Measurements from ENCODE around the gene FBXL2. TPM values are rescaled to one million over a fixed set of nuclear protein-coding genes. Genes with fewer than 3 reads are reported as not detected.
A peak's percentile ranks its signal among the peaks of the same experiment; 100 is the strongest.
"Not testable (repeated sequence)": the region's sequence is repeated elsewhere in the genome, so short reads cannot be mapped to it uniquely, and the experiment has no call there.

FBXL2 gene
- total RNA-seq, 6 experiments from 2014 or later = 8.1 to 12.2 (median 10.3) TPM

GRCh38 chr3:33403756-33404155, 126.5 kb downstream of the FBXL2 start:
- H3K27ac Mint-ChIP-seq = peak overlapping the region; percentile 47
- H3K4me3 Mint-ChIP-seq = no peak overlapping the region
- no peaks in the 10 kb centered on the region; the same call in 1 of the 2 replicates for H3K27me3 Mint-ChIP-seq (ENCODE audit: insufficient read depth)
- no peak for DNase-seq
- H3K36me3 Mint-ChIP-seq (ENCODE audit: low read depth) = peaks cover 52% of the 10 kb centered on the region
- no peaks in the 10 kb centered on the region for H3K9me3 Mint-ChIP-seq
- no peak for TF ChIP-seq CTCF (IDR thresholded peaks at IDR 0.05)
- peaks cover 37% of the 10 kb centered on the region for H3K4me1 Mint-ChIP-seq (ENCODE audit: low read depth)

DNA sequence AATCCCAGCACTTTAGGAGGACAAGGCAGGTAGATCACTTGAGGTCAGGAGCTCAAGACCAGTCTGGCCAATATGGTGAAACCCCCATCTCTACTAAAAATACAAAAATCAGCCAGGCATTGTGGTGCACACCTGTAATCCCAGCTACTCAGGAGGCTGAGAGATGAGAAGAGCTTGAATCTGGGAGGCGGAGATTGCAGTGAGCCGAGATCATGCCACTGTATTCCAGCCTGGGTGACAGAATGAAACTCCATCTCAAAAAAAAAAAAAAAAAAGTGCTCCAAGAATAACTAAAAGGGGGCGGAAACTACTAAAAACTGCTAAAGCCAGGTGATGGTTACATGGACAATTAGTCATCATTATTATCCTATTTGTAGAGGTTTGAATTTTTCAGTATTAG, 133.6 kb downstream of the FBXL2 start:
- peaks cover 57% of the 10 kb centered on the region for H3K36me3 Mint-ChIP-seq (ENCODE audit: low read depth)
- not testable (repeated sequence) for DNase-seq; H3K27me3 Mint-ChIP-seq (ENCODE audit: insufficient read depth); H3K9me3 Mint-ChIP-seq; H3K4me3 Mint-ChIP-seq; H3K27ac Mint-ChIP-seq; H3K4me1 Mint-ChIP-seq (ENCODE audit: low read depth)

DNA sequence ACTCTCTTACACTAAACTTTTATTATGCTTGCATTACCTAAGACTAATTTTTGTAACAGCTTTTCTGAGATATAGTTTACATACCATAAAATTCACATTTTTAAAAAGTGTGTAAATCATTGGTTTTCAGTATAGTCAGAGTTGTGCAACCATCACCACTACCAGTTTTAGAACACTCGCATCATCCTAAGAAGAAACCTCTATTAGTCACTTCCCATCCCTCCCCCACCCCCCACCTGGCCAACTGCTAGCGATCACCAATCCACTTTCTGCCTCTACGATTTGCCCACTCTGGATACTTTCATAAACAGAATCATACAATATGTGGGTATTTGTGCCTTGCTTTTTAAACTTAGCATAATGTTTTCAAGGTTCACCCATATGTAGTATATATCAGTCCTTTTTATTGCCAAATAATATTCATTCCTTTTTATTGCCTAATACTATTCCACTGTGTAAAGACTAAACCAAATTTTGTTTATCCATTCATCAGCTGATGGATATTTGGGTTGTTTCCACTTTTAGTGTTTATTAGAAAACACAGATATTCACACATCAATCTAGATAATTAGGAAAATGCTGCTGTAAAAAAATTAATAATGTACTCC, 139.9 kb downstream of the FBXL2 start:
- Mint-ChIP-seq H3K27ac (peak overlapping the region; percentile 42; the same call in 1 of the 2 replicates), H3K4me3 (no peak overlapping the region), H3K36me3 (ENCODE audit: low read depth) (peaks cover 68% of the 10 kb centered on the region), H3K9me3 (no peaks in the 10 kb centered on the region), H3K27me3 (ENCODE audit: insufficient read depth) (no peaks in the 10 kb centered on the region), H3K4me1 (ENCODE audit: low read depth) (peaks cover 22% of the 10 kb centered on the region)
- no peak for TF ChIP-seq CTCF (IDR thresholded peaks at IDR 0.05)
- DNase-seq = no peak

DNA sequence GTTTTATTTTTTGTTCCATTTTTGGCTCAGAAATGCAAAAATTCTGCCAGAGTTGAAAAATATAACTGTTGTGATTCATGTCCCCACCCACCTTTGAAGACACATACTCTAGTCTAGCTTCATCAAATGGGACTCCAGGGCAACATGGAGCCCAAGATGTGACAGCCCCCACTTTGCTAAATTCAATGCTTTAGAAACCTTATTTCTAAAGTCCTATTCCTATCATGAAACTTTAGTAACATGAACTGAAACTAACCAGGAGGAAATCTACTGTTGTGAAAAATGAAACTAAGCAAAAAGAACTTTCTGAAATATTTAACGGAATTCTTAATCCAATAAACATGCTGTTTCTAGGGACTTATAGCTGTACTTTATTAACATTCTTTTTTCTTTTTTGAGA, 142.7 kb downstream of the FBXL2 start:
- TF ChIP-seq CTCF (IDR thresholded peaks at IDR 0.05) = no peak
- H3K4me3 Mint-ChIP-seq = no peak overlapping the region
- peaks cover 56% of the 10 kb centered on the region for H3K36me3 Mint-ChIP-seq (ENCODE audit: low read depth)
- H3K27ac Mint-ChIP-seq = no peak overlapping the region
- DNase-seq = no peak
- no peaks in the 10 kb centered on the region for H3K9me3 Mint-ChIP-seq
- H3K27me3 Mint-ChIP-seq (ENCODE audit: insufficient read depth) = no peaks in the 10 kb centered on the region
- peaks cover 26% of the 10 kb centered on the region for H3K4me1 Mint-ChIP-seq (ENCODE audit: low read depth)

DNA sequence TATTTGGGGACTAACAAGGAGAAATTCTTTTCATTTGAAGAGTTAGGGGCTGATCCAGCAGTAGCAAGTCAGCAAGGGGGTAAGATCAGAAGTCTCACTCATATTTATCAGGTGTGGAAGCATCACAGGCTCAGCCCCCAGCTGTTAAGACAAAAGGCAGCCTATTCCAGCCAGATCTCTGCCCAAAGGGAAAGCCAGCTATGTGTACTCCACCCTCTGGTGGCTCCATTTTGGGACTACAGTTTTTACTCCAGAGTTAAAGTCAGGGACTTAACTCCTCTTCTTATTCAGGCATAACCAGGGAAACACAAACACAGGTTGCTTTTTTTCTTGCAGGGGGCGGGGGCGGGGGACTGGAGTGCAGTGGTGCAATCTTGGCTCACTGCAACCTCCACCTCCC, 143.7 kb downstream of the FBXL2 start:
- Mint-ChIP-seq H3K27me3 (ENCODE audit: insufficient read depth) (no peaks in the 10 kb centered on the region), H3K4me3 (no peak overlapping the region), H3K27ac (no peak overlapping the region), H3K36me3 (ENCODE audit: low read depth) (peaks cover 54% of the 10 kb centered on the region), H3K9me3 (no peaks in the 10 kb centered on the region), H3K4me1 (ENCODE audit: low read depth) (peaks cover 35% of the 10 kb centered on the region)
- no peak; the same call in 1 of the 2 replicates for TF ChIP-seq CTCF (IDR thresholded peaks at IDR 0.05)
- no peak for DNase-seq

DNA sequence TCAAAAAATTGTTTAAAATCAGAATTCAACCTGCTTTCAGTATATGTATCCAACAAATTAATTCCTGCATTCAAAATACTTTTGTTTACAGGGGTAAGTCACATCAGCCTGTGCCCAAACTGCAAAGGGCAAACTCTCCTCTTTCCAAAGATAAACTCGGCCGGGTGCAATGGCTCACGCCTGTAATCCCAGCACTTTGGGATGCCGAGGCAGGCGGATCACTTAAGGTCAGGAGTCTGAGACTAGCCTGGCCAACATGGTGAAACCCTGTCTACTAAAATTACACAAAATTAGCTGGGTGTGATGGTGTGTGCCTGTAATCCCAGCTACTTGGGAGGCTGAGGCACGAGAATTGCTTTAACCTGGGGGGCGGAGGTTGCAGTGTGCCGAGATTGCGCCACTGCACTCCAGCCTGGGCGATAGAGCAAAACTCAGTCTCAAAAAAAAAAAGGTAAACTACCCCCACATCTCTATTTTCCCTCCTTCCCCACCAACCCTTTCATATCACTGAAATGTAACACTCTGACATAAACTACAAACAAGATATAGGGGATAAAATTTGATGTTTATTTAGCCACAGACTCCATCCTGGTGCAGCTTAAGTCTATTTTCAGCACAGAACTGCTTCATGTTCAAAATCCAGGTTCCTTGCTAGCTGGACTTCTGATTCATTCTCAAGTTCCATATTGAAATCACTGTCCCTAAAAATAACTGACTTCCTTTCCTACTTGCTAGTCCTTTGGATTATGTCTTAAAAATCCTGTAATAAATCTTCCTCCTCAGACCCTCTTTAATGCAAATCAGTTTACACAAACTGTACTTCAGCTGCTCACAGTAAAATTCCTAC, 147.6 kb downstream of the FBXL2 start:
- Mint-ChIP-seq H3K27me3 (ENCODE audit: insufficient read depth) (no peaks in the 10 kb centered on the region), H3K9me3 (no peaks in the 10 kb centered on the region), H3K4me3 (no peak overlapping the region), H3K27ac (peak overlapping the region; percentile 59; the same call in 1 of the 2 replicates), H3K36me3 (ENCODE audit: low read depth) (peaks cover 30% of the 10 kb centered on the region), H3K4me1 (ENCODE audit: low read depth) (peaks cover 52% of the 10 kb centered on the region)
- DNase-seq = no peak
- no peak for TF ChIP-seq CTCF (IDR thresholded peaks at IDR 0.05)

Data from HFFc6 (cell line).